GM12875 (cell line): Measurements from ENCODE around the gene GPATCH3.

Experiments used
- H3K4me3 ChIP-seq: one replicate; pipeline ENCODE4 v1.5.1; 2011; ENCODE audit warnings: low read depth, low read length, control low read depth
- TF ChIP-seq, protein P1 (sequence below): IDR thresholded peaks from 2 replicates; pipeline ENCODE4 v1.5.1; 2011; ENCODE audit warnings: low read depth, mild to moderate bottlenecking, control low read depth, inconsistent platforms, low read length, moderate library complexity, borderline replicate concordance; ENCODE audit not compliant: insufficient read depth

GPATCH3 gene

DNA sequence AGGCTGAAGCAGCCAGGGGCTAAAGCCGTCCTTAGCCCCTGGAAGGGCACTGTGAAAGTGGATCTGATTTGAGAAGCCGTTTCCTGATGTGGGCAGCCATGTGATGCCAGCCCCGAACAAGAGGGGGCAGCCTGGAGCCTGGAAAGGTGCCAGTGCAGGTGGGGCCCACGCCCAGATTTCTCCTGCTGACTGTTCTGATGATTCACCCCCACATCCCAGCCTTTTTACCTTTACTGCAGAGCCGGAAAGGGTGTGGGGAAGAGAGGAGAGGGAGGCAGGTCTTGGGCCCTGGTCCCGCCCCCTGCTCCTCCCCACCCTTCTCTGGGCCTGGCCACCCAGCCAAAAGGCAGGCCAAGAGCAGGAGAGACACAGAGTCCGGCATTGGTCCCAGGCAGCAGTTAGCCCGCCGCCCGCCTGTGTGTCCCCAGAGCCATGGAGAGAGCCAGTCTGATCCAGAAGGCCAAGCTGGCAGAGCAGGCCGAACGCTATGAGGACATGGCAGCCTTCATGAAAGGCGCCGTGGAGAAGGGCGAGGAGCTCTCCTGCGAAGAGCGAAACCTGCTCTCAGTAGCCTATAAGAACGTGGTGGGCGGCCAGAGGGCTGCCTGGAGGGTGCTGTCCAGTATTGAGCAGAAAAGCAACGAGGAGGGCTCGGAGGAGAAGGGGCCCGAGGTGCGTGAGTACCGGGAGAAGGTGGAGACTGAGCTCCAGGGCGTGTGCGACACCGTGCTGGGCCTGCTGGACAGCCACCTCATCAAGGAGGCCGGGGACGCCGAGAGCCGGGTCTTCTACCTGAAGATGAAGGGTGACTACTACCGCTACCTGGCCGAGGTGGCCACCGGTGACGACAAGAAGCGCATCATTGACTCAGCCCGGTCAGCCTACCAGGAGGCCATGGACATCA is 37.2 kb downstream of the GPATCH3 start, which contains the start of gene SFN:
TSS of gene SFN (plus strand) at position 369 of the 904 bp plus-strand sequence. CDS start at position 433, 64 bp downstream.
- H3K4me3 ChIP-seq, result peak within 1 kb of the TSS; percentile 80
- TF ChIP-seq, protein P1, sequence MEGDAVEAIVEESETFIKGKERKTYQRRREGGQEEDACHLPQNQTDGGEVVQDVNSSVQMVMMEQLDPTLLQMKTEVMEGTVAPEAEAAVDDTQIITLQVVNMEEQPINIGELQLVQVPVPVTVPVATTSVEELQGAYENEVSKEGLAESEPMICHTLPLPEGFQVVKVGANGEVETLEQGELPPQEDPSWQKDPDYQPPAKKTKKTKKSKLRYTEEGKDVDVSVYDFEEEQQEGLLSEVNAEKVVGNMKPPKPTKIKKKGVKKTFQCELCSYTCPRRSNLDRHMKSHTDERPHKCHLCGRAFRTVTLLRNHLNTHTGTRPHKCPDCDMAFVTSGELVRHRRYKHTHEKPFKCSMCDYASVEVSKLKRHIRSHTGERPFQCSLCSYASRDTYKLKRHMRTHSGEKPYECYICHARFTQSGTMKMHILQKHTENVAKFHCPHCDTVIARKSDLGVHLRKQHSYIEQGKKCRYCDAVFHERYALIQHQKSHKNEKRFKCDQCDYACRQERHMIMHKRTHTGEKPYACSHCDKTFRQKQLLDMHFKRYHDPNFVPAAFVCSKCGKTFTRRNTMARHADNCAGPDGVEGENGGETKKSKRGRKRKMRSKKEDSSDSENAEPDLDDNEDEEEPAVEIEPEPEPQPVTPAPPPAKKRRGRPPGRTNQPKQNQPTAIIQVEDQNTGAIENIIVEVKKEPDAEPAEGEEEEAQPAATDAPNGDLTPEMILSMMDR, result peak; percentile 77

GRCh38 chr1:26861889-26862378 is 38.3 kb downstream of the GPATCH3 start:
- H3K4me3 ChIP-seq, result no peak overlapping the region
- TF ChIP-seq, protein P1, result no peak

GRCh38 chr1:26861286-26861701 is 39.0 kb downstream of the GPATCH3 start:
- TF ChIP-seq, protein P1, result no peak
- H3K4me3 ChIP-seq, result no peak overlapping the region

GRCh38 chr1:26858891-26859640 is 41.2 kb downstream of the GPATCH3 start:
- no peak overlapping the region for H3K4me3 ChIP-seq
- TF ChIP-seq, protein P1, result no peak

- TF ChIP-seq, protein P1, result no peak
- H3K4me3 ChIP-seq, result no peak overlapping the region
Observed at GRCh38 chr1:26858160-26858559, 42.1 kb downstream of the GPATCH3 start.

GRCh38 chr1:26857473-26858060 is 42.7 kb downstream of the GPATCH3 start:
- TF ChIP-seq, protein P1, result no peak

More at GRCh38 chr1:26857473-26858060, 42.7 kb downstream of the GPATCH3 start:
- no peak overlapping the region for H3K4me3 ChIP-seq
